HG03045 (cell line): ENCODE measurements around the gene SSR3.

Experiments used
- ATAC-seq: cut with Tn5 transposase; IDR thresholded peaks from one replicate; pipeline ENCODE4 v1.9.1; 2021; ENCODE audit warnings: mild to moderate bottlenecking, moderate library complexity; ENCODE audit not compliant: unreplicated experiment

Gene SSR3

DNA sequence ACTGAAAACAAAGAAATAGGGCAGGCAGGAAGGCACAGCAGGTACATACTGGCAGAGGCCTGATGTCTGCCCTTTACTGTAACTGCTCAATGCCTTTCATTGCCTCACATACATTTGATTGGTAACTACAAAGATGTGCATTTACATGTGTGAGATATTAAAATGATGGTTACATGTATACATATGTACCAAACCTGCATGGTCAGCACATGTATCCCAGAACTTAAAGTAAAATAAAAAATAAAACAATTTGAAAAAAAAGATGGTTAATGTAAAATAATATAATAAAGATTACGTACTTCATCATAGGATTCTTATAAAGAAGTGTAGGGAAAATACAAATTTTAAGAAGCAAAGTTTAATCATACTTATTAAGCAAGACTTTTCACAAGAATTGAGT, 15.1 kb downstream of the SSR3 start:
- ATAC-seq = no peak

DNA sequence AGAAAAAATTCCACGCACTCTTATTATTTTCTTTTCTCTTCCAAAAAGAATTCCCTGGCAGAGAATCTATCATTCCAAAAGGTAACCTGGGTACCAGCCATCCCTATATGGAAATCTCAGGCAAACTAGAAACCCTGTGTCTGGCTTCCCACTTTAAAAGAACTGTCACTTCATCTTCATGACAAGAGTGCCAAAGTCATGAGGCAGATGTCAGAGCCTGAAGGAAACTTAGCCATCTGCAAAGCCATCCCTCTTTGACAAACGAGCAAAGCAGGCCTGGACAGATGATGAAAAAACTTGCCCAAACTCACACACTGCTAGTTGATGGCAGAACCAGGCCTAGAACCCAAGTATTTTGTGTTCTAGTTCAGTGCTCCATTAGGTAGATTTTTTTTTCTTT, 15.9 kb downstream of the SSR3 start:
- no peak for ATAC-seq

DNA sequence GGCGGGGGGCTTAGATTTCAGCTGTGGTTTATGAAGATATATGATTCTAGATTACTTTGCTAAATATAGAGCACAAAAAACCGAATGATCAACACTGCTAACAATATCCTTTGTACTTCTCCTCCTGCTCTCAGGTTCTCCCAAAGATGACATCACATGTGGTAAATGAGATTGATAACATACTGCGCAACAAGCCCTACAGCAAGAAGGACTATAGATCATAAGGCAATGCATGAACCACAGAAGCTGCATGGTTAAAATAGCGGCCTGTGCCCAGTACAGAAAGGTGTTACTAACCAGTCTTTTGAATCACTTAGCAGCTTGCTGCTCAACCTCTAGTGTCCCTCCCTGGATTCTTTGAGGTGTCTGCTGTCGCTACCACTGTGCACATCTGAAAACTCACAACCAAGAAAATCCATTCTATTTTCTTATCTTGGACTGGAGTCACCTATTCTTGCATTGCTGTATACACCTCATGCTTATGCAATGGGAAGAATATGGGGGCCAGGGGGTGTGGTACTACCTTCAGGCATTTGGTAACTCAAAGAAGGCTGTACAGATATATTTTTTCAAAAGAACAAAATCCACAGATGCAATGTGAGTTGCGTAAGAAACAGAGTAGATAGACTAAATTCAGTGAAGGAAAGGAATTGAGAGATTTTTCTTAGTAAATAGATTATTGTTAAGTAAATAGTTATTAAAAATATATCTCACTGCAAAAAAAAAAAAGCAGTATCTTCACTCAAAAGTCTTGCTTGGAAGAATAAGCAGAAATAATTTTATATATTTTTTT, 18.2 kb downstream of the SSR3 start:
- ATAC-seq = no peak

DNA sequence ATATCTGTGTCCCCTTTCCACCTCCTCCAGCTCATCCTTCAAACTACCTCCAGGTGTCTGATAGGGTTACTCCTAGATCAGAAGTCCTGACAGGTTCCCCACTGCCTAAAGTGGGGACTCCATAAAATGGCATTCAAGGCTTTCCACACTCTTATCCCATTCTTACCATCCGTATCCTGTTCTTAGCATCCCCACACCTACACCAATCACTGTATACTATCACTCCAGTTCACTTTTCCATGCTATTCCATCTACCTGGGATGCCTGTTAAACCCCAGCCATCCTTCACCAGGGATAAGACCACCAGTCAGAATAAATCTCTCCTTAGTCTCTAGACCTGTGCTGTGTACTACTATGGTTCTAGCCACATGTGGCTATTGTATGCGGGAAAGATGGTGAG, 19.1 kb downstream of the SSR3 start:
- ATAC-seq = no peak

DNA sequence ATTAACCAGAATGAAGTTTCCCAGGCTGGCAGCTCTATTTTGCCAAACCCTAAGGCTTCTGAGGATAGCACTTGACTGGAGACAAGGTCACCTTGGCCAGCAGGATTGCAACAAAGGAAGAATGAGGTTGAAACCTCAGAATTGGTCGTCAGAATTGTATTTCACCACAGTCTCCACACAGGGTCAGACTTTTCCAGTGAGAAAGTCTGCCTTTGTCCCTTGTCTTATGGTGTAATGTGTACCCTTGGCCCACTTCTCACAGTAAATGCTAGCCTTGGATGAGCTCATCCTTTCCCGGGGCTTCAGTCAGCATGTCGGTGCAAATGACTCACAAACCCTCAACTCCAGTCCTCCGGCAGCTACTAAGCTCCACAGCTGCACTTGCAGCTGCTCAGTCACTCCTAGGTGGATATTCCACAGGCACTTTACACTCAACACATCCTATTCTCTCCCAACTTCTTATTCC, 19.7 kb downstream of the SSR3 start:
- ATAC-seq = no peak

DNA sequence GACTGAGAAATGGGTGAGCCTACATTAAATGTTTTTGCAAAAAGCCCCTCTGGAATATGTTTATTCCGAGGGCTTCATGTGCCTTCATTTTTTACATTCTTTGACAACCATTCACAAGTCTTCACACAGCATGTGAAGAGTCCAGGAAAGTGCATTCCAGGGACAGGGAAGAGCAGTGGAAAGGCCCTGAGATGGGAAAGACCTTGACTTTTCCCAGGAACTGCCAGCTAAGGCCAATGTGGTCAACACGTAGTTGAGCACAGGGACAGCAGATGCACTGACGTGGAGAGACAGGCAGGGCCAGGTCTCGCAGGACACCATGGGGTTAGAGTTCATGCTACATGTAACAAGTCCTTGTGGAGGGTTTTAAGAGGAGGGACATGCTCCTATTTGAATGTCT, 21.7 kb downstream of the SSR3 start:
- no peak for ATAC-seq

DNA sequence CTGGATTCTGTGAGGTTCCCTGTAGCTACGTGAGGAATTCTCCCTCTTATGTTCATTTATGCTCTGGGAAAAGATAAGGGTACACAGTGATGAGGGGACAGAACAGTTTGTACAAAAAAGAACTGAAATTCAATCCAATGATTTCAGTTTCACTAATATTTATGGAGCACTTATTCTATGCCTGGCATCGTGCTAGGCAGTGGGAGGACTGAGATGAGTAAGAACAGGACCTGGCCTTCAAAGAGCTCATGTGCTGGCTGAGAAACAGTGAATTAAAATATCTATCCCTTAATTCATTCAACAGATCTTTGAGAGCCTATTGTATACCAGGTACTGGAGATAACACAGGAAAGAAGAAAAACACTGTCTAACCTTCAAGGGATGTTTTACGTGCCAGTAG, 22.2 kb downstream of the SSR3 start:
- no peak for ATAC-seq

DNA sequence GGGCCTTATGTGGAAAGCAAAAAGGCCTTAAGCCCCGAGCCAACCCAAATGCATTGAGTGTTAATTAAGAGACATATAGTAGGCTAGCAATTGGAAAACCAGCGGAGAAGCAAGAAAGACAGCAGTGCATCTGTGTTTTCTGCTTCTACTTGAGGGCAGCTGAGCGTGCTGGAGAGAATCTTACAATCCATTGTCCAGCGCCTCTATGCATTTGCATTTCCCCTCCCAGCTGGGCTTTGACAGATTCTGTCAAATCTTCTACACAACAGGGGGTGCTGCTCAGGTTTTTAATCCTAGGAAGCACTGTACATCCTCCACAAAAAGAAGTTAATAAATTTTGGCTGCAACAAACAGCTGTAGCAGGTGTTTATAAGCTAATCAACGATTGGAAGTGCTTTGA, 23.9 kb downstream of the SSR3 start:
- no peak for ATAC-seq

DNA sequence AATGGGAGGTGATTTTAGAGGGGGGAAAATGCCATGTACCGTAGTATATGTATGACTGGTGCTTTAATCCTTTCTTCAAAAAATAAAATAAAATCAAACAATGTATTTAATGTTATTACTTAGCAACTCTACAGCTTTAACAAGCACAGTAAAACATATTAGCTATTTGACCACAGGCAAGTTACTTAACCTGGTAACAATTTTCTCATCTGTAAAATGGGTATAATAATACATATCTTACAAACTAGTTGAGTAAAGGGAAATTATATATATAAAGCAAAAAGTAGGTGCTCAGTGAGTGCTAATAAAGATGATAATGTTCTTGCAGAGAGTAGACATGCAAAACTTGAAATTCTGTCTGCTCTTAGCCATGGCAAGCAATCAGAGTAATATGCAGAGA, 27.9 kb downstream of the SSR3 start:
- no peak for ATAC-seq

DNA sequence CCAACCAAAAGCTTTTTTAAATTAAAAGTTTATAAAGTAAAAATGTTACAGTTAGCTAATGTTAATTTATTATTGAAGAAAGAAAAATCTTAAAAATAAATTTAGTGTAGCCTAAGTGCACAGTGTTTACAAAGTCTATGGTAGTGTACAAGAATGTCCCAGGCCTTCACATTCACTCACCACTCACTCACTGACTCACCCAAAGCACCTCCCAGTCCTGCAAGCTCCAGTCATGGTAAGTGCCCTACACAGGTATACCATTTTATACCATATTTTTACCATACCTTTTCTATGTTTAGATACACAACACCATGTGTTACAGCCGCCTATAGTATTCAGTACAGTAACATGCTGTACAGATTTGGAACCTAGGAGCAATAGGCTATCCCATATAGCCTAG, 29.1 kb downstream of the SSR3 start:
- no peak for ATAC-seq

DNA sequence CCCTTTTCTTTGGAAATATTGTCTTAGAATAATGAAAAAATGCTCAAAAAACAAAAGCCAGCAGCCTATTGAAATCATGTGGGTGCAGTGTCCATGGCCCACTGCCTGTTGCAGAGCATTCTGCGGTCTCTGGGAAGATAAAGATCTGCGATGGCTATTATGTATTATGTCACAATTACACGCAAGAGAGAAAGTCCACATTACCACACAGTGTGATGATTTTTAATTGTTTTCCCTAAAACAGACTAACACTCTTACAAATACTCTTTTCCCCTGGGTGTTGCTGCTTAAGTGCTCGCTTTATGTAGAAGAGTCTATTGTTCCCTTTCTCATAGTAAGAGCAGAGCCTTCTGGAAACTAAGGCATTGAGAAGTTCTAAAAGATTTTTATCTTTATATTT, 32.2 kb downstream of the SSR3 start:
- ATAC-seq = no peak

DNA sequence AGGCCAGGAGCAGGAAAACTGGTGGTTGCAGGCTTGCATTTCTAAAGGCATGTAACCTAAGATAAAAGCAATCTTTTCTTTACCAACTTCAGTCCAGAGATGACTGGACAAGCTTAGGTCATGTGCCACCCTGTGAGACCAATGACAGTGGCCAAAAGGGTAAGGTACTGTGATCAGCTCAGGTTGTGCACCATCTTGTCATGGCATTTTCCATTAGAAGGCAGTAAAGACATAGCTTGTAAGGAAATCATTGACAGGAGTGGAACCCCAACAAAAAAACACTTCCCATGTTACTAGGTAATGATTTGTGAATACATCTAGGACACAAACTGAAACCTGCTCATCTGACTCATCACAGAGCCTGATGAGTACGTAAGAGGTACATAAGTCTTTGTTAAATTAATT, 35.2 kb downstream of the SSR3 start:
- peak; percentile 66 for ATAC-seq

DNA sequence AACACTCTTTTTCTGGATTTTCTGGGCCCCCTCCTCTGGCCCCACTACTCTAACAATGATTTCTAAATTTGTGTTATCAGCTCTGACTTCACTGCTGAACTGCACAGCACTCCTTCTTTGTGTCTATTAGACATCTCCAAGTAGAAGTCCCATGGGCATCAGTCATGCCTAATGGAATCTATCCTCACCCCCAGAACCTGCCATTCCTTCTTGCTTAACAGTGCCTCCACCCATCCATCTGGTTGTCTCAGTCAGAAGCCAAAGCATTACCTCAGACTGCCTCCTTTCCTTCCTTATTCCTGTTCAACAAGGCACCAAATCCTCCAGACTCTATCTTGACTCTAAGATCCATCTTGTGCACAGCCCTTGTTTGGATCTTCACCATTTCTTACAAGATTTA, 36.2 kb downstream of the SSR3 start:
- ATAC-seq = no peak

DNA sequence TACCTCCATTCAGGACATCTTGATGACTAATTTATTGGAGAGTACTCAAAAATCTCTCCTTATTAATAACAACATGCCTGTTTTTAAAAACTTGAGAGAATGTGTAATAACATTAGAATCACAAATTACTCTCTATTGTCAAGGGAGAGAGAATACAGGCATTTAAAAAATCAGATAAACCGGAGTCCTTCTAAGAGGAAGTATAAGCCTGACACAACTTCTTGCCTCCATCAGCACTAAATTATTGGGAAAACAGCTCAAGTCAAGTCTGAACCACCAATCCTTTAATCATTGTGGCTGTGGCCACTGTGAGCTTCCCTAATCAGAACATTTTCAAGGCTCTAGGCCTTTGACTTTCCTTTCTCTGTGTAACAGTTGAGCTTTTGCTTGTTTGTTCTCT, 38.0 kb downstream of the SSR3 start:
- no peak for ATAC-seq

DNA sequence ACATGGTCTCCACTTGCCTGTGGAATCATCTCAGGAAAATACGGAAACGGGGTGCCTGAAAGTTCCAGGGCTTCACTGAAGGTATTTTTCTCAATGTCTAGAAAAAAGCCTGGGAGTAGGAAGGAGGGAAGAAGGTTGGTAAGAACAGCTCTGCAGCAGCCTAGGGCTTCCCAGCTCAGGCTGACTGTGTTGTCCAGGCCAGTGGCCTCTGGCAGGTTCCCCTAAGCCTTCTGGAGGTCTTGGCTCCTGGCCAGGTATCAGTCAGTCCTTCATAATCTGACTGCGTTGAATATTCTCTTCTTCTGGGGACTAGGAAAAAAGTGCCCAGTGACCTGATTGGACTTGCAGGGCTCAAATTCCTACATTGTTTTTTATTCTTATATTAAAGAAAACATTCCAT, 38.6 kb downstream of the SSR3 start:
- ATAC-seq = no peak

DNA sequence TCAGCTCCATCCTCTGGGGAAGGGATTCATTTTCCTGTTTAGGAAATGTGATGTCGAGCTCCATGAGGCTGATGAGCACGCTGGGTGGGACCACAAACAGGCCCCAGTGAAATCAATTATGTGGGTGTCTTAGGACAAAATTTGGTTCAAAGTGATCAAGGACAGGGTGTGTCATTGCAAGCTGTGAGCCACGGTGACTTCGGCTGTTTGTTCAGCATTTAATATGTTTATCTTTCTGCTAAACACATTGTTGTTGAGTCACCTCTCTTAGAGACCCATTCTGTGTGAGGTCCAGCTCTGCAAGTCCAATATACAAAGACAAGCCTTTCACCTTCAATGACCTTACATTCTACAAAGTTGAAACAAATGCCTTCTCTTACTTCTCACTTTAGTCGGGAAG, 41.3 kb downstream of the SSR3 start:
- no peak for ATAC-seq

DNA sequence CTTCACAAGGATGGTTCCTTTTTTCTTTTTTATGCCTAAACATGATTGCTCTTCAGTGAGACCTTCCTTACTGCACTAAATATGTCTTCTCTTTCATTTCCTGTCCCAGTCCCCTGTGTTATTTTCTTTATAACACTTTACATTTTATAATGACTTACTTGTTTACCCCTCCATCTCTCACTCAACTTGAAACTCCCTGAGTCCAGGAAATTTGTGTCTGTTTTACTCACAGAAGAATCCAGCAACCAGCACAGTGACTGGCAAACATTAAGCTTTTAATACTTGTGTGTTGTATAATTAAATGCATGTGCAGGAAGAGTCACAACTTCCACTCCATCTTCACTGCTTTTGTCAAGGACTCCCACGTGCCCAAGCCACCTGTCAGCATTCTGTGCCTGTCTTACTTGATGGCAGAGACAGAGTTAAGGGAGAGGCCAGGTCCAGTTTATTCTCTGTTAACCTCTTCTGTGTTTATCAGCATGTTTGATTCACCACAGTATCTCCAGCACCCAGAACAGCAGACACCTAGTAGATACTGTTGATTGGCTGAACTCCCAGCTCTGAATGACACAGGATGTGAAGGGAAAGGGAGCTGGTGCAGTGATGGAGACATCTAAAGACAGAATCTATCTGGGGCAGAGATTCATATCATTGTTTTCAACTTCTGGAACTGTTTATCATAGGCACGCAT, 42.8 kb downstream of the SSR3 start:
- ATAC-seq = no peak

DNA sequence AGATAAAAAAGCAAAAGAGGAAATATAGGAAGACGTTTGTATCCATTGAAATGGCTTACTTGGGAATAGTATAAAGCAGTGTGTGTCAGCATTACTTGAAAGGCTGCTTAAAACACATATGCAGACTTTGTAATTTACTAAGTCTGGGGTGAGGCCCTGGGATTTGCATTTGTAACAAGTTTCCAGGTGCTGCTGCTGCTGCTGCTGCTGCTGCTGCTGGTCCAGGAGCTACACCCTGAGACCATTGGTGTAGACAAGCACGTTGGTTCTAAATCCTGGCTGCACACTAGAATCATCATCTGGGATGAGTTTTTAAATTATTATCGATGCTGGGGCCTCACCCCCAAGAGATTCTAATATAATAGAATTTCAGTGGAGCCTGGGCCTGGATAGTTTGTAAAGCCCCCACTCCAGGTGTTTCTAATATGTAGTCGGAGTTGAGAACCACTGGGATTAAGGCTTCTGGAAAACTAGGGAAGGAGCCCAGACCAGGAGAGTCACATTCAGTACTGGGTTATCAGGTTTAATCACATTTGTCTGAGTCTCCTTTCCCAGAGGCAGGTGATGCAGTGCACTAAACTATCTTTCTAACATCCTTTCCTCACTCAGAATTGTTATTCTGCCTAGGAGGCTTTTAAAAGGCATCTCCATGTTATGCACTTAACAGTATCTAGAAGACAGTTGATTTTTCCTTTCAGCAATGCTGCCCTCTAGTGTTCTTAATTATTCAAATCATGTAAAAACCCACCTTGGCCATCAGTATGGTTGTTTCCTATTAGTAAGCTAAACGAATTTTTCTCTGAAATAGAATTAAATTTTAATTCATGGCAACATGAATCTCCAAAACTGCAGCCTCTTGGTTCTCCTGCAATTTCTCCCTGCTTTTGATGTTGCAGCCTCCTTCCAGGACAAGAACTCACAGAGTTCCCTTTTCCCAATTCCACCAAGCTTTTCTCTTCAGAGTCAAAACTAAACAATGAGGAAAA, 45.4 kb downstream of the SSR3 start:
- peak; percentile 83 for ATAC-seq

DNA sequence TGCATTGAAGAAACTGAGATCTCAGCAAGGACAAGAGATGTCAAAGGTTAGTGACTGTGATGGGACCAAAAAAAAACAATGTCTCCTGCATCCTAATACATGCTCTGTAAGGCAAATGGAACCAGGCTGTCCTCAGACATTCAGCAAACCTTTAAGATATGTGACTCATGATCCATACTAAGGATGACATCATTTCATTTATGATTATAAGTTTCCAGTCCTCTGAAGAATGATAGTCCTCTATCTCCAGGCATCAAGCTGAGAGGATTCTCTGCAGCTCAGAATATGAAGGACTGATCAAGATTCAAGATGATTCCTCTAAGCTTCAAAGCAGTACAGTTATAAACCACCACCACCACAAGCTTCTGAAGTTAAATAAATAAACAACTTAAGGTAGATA, 47.6 kb downstream of the SSR3 start:
- ATAC-seq = no peak

DNA sequence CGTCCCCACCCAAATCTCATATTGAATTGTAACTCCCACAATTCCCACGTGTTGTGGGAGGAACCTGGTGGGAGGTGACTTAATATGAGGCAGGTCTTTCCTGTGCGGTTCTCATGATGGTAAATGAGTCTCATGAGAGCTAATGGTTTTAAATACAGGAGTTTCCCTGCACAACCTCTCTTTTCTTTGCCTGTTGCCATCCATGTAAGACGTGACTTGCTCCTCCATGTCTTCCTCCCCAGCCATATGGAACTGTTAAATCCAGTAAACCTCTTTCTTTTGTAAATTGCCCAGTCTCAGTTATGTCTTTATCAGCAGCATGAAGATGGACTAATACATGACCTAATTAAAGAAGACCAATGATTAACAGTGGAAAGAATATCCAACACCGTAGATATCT, 56.6 kb downstream of the SSR3 start:
- ATAC-seq = no peak

DNA sequence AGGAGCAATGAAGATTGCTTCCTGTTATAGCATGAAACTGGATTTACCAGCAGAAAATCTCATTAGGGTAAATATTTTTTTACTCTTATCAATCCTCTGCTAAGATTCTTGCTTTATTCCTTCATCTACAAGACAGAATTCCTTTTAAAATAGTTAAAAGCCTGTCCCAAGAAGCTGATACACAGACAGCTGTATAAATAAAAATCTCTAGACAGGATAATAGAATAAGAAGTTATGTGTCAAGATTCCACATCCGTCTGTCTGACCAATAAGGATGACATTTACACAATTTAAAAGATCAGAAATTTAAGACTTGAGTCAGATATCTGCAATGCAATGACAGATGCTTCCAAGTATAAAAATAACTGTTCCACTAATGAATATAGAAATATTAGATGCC, 57.6 kb downstream of the SSR3 start:
- ATAC-seq = no peak
